Embryonic facial prominence (tissue), 1 donor: Measurements from ENCODE around the gene SHH.
"Not testable (repeated sequence)": the region's sequence is repeated elsewhere in the genome, so short reads cannot be mapped to it uniquely, and the experiment has no call there.

Experiments used
- DNase-seq: peaks from one replicate; pipeline ENCODE4 v3.0.0-alpha.2; 2016; ENCODE audit errors: extremely low spot score

Gene SHH

DNA sequence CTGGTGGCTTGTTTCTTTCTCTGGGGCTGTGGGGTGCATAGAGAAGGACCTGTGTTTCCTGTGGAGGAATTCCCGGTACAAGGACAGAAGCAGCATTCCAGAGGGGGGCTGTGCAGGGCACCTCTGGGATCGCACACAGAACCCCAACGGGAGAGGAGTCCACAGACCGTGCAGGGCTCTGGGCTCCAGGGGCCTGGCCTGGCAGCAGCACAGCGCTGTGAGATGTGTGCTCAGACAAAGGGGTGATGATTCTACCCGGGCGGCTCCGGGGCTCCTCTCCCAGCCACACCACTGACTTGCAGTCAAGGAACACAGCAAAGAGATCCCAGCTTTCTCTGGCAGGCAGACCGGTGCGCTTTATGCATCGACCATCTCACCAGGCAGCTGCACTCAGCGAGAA, 6.9 kb upstream of the SHH start:
- no peak for DNase-seq

DNA sequence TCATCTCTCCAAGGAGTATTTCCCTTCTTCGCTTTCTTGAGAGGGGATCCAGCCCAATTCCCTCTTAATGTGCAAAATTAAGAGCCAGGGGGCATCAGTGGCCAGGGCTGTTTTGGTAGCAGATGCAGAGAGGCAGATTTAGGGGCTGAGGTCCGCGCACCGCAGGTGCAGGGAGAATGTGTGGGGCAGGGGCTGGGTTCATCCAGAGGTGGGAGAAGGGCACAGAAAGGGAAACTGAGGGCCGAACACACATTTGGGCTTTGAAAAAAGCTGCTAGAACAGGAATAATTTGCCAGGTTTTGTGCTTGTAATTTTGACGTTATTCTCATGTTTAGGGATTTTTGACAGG, 6.5 kb upstream of the SHH start:
- DNase-seq, result no peak

DNA sequence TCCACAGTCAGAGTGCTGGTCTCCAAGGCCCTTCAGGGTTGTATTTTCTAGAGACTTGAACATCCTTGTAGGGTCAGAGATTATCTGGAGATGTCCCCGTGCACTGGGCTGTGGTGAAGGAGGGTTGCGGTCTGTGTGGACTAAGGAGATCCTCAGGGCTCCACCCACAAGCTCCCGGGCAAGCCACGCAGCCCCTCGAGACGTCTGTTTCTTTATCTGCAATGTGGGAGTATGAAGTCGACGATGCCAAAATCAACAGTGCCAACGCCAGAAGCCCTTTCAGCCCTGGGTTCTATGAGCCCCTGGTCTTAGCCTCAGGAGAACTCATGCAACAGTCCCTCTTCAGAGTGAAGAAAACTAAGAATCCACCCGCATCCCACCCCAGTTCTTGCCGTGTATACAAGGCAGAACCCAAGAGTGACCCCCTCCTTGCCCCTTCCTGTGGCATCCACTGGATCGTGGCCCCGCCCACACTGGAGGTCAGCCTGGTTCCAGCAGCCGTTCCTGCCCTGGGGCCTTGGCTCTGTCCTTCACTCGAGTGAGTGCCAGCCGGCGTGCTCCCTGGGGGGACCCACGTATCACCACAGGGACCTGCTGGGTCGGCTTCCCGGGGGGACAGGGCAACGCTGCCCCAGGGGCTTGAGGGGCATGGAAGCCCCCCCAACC, 6.0 kb upstream of the SHH start:
- DNase-seq, result no peak

DNA sequence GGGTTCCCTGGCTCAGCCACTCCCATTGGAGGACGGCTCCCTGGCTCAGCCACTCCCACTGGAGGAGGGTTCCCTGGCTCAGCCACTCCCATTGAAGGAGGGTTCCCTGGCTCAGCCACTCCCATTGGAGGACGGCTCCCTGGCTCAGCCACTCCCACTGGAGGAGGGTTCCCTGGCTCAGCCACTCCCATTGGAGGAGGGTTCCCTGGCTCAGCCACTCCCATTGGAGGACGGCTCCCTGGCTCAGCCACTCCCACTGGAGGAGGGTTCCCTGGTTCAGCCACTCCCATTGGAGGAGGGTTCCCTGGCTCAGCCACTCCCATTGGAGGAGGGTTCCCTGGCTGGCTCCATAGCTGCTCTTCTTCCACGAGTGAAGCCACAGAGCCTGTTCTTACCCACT, 5.3 kb upstream of the SHH start:
- not testable (repeated sequence) for DNase-seq

DNA sequence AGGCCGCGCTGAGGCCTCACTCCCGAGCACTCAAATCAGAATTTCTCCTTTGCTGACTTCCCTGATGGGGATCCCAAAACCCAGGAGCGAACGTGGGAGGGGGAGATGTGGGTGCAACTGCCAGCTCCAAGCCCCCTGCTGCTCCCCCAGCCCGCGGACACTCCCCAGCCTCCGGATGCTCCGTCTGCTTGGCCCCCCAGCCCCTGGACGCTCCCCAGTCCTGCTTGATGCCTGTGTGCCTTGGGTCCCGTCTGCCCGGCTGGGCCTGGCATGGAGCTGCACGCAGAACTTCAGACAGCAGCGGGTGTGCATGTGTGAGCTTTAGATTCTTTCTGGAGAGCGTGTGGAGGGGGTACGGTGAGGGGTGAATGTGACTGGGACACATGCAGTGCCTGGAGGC, 4.7 kb upstream of the SHH start:
- DNase-seq, result no peak

DNA sequence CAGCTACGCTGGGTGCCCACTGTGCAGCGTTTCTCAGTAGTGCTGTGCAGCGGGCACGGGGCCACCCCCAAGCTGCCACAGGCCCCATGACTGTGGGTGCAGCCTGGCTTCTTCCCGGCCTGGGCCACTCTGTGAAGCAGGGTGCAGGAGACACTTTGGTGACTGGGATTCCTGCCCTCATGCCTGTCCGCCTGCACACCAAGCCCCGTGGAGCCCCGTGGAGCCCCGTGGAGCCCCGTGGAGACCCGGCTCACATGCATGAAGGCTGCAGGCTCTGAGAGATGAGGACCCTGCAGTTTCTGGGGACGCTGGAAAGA, 3.9 kb upstream of the SHH start:
- DNase-seq, result no peak

DNA sequence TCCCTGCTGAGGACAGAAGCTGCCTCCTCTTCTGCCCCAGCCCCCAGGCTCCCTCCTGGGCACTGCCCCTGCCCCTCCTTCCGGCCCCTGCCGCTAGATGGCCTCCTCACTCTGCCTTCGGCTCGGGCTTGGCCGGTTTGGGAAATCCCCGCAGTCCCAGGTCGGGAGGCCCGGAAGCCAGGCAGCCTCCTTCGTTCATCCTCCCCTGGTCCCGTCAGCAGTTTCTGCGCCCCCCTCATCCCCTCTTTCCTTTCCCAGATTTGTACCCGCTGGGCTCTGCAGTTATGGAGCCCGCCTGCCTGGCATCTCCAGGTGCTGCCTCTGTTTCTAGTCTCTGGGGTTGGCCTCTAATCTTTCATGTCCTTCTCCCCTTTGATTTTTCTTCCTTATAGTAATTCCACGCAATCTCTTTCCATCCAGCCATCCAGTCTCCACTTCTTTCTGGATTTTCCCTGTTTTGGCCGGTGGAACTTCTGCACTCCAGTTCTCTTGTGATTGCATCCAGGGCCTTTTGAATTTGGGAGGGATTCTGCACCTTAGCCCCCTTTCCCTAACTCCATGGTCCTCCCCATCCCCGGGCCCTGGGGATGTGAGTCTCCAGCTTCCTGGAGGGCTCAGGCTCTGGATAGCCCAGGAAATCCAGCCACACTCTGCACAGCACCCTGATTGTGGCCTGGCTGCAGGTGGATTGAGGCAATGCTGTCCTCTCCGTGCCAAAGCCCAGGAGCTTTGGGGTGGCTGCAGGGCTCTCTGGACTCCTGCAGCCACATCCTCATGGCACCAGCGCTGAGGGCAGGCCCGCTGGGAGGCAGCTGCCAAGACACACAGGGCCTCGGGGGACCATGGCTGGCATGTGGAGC, 3.3 kb upstream of the SHH start:
- no peak for DNase-seq

DNA sequence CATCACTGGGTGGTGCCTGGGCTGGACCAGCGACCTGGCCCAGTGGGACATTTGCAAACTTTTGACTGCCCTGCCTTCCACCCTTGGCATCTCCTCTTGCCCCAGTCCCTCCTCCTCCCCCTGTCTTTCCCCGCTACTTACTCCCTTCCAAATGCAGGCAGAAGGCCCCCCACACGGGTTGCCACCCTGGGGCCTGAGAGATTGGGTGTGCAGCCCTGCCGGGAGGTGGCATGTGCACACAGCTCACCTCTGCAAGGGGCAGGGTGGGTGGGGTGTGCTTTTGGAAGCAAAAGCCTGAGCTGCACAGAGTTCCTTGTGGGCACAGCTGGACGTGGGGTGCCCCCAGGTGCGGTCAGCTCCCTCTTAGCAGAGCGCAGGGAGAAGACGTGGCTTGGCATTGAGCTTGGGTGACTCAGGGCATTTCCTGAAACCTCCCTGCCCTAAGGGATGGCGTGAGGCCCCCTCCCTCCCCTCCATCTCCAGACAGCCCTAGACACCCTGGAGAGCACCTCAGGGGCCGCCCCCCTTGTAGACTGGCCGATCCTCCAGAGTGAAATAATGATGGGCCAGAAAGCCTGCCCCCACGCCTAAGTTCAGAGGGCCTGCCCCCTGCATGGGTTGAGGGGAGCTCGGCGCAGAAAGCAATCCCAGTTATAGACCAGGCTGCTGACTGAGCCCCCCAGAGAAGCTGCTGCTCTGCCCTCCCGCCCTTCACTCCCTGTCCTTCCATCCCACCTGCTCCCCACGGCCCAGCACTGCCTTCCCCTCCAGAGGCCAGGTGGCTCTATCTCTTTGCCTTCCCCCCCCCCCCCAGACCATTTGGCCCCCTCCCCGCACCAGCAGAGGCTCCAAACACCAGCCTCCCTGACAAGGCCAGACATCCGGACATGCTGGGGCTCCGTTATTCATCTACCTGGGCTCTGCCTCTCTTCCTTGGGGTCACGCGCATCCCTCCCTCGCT, 2.3 kb upstream of the SHH start:
- DNase-seq, result no peak

DNA sequence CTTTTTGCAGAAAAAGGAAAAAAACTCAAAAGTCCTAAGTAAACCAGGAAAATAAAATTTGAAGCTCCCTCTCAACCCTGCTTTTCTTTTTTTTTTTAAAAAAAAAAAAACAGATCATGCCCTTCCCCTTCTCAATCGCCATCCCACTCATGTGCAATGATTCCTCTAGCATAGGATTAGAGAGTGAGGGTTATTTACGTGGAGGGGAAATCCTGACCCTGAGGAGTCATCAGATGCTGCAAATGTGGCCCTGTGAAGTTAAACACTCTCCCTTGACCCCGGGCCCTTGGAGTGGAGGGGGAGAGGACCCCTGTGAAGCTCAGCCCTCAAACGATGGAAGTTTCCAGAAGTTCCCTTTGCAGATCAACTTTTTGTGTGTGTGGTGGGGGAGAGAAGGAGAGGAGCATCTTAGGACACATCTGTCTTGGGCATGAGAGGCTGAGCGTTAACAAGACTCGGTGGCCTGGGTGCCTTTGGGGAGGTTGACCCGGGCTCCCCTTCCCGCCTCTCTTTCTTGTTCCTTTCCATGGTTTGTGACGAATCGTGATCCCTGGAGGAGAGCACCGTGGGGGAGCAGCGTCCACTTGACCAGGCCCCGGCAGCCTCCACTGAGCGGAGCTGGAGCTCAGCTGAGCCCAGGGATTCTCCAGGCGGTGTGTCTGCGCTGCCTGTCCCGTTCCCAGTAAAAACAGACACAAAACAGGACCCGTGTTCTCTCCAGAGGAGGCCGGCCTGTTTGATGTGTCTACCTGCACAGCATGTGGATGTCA, 1.5 kb upstream of the SHH start:
- DNase-seq, result no peak

DNA sequence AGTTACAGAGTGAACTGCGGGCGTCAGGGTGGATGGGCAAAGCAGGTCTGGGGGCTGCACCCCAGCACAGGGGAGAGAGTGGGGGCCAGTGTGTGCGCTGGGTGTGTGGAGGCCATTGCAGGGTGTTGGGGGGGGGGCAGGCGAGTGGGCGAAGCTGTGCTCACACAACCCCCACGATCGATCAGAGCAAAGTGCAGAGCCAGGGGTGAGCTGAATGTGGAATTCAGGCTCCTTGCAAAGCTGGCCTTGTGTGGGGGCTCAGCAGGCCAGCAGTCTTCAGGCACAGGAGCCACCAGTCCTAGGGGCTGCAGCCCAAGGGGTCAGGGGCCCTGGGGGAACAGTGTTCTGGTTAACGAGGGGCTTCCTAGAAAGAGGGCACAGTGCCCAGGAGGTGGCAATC, 862 bp upstream of the SHH start:
- DNase-seq, result no peak

DNA sequence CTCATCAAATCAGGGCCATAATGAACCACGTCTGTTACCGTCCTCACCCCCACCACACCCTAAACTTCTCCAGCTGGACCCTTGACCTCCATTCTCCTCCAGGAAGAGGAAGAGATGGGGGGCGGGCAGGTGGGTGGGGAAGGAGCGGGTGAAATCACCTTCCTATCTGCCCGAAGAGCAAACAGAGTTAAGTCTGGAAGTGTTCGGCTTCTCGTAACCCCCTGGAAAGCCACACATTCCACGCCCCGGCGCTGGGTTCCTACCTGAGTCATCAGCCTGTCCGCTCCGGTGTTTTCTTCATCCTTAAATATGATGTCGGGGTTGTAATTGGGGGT, 736 bp downstream of the SHH start:
- no peak for DNase-seq

DNA sequence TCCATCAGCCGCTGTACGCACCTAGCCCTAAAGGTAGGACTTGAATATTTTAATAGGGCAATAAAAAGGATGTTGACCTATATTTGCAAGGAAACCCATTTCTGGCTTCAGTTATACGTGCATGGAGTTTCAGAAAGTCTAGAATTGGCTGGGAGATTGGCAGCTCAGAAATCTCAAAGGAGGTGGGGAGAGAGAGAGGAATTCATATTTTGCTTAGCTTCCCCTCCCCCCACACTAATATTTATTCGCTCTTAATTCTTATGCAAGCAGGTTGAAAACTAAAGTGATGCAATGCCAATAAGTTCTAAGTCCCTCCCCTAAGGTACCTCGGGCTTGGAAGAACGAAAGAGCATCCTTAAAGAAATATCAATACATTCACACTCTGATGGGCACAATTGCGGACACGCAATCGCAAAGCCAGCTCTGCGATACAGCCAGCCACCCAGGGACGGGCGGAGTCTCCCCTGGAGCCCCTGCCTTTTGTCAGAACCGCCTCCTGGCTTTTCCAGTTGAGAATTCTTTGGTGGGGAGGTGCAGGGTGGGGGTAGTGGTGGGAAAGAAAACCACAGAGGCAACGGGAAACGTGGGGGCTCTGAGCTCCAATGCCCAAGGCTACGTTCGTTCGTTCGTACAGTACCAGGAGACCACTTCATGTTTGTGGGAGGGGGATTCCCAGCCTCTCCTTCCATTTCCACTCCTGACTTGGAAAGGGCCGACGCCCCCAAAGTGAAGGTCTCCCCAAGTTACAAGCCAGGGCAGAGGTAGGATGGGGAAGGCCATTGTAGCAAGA, 1.3 kb downstream of the SHH start:
- DNase-seq, result no peak

DNA sequence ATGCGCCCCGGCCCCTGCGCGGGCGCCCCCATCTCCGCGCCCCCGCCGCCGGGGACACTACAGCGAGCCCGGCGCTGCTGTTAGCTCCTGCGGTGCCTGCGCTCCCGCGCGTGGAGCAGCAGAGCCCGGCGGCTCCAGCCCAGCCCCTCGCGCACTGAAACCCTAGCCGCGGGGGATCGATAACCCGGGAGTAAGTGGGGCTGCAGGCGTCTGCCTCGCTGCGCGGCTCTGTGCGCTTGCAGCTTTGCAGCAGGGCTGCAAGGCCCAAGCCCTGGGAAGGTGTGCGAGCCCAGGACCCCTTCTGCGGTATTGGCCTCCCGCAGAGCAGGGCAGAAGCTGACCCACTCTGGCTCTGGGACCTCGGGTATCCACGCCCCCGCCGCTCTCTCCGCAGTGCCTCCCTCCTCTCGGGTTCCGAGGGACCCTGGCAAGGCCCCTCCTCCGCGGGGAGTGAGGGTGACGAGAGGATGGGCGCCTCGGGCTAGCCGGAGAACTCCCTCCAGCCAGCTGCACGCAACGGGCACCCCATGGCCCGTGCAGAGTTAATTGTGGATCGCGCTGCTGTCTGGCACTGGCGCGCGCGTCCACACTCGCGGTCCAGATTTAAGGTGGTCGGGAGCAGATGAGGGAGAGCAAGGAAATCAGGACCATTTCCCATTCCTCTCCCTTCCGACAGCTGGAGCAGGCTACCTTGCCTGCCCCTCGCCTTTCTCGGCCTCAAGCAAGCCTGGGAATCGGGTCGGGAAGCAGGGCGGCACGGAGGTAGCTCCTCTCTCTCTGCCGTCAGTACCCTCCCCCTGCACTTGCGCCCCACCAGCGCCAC, 2.1 kb downstream of the SHH start:
- DNase-seq, result no peak

DNA sequence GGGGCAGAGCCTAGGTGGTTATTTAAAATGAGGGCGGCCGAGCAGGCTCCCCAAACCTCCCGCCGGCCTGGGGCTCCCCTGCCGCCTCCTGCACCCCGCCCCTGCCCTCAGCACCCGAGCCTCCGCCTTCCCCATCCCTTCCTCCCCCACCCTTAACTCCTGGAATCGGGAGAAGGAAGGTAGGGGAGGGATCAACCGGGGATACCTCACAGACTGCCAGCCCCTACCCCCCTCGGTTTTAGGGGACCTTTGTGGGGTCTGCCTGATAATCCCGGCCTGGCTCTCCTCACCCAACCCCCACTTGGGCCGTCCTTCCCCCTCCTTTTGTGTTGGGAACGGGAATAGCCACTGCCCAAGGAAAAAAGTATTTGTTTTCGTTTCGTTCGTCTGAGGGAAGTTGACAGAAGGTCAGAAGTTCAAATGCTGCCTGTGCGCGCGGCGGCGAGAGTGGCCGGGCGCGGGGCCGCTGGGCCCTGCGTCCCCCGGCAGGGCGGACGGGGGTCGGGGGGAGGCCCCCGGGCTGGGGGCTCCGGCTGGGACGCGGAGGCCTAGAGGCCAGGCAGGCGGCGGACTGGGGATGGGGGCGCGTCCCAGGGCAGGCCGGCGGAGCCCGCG, 2.8 kb downstream of the SHH start:
- no peak for DNase-seq

DNA sequence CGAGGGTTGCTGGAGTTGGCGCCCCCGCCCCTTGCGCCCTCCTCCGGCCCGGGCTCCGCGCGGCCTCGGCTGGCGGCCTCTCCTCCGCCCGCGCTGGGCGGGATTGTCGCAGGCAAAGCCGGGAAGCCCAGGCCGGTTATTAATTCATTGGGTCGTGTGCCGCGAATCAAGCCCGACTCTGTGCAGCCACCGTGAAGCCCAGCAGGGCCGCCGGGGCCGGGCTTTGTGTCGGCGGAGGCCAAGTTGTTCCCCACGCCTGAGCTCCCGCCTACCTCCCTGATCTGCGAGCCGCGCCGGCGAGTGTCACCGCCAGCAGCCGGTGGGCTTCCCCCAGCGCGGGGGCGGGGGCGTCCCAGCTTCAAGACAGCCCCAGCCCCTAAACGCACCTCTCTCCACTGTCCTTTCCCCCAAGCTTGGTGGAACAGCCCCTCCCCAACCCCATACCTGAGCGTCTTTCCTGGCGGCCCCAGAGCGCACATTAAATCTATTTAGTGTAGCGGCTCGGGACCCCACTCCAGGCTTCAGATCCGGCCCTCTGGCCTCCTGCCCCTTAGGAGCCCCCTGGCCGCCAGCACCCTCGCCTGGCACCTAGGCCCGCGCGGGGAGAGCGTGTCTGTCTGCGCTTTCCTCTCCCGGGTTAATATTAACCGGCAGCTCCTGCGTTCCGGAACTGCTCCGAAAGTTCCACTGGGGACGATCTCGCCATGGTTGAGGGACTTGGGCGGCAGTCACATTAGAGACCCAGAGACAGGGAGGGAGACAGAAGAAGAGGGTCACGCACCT, 3.5 kb downstream of the SHH start:
- DNase-seq, result no peak

DNA sequence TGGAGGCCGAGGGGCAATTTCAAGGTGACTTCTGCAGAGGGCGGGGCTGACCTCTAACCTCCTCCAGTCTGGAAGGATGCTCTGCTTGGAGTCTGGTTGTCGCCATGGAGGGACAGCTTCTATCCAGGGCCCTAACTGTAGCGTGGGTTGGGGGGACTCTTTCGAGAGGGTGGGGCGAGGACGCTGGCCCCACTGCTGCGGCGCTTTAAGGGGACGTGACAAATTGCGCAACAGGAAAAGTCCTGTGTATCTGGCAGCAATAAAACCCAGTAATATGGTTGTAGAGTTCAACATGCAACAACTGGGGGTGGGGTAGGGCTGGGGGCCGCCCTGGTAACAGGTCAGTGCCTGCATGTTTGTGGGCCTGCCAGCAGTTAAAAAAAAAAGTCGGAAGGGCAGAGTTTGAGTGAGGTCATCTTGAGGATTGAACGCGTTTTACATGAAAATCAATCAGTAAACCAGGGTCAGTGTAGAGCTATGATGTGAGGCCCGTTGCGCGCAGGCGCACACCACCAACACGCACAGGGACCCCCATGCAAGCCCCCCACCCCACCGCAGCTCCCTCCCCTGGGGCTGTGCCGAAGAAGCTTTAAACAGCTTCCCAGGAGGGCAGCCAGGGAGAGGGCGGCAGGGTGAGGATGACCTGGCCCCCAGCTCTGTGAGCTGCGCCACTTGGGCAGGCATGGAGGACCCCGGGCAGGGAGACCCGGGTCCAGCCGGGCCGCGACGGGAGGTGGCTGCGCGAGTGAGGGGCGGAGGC, 4.3 kb downstream of the SHH start:
- DNase-seq, result no peak

DNA sequence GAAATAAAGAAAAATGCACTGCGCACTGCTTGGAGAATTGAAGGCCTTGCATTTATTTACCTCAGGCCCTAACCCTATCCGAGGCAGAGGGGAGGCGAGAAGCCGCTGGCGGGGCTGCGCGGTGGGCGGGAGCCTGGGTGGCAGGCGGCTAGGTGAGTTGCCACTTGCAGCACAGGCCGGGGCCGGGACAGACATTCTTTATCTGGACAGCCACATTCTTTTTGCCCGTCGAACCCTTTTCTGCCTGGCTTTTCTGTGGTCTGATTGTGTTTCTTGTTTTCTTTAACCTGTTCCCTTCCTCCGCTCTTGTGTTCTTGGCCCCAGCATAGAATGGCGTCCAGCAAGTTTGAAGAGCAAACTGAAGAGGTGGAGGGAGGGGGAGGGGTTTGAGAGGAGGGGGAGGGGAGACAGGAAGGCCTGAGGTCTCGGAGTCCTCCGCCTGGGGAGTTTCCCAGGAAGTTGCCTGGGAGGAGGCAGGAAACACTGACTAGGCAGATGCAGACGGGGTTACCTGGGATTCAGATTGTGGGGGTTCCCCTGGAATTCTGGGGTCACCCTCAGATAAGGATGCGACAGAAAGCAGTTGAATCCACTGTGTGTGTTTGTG, 5.1 kb downstream of the SHH start:
- no peak for DNase-seq
